HPDE6-E6E7 (cell line): Measurements from ENCODE around the gene SLC12A3.

Experiments used
- DNase-seq: peaks from one replicate; pipeline ENCODE4 v3.0.0; 2011; ENCODE audit warnings: missing footprints; ENCODE audit errors: extremely low spot score

Gene SLC12A3

GRCh38 chr16:56943761-56944375 is 78.9 kb downstream of the SLC12A3 start:
- DNase-seq: no peak

- no peak for DNase-seq
These were observed 80.2 kb downstream of the SLC12A3 start for GRCh38 chr16:56944954-56945839.

- DNase-seq: no peak
These were observed 81.0 kb downstream of the SLC12A3 start for GRCh38 chr16:56945847-56946527.

GRCh38 chr16:56946767-56947603 is 82.0 kb downstream of the SLC12A3 start:
- DNase-seq: no peak

- no peak for DNase-seq
These were observed 82.6 kb downstream of the SLC12A3 start for GRCh38 chr16:56947604-56947995.

- DNase-seq: no peak
These were observed 83.2 kb downstream of the SLC12A3 start for GRCh38 chr16:56948234-56948633.

- no peak for DNase-seq
These were observed 85.0 kb downstream of the SLC12A3 start for GRCh38 chr16:56950051-56950450.

- no peak for DNase-seq
These were observed 85.4 kb downstream of the SLC12A3 start for GRCh38 chr16:56950455-56950854.

GRCh38 chr16:56950881-56951771 is 86.1 kb downstream of the SLC12A3 start:
- DNase-seq: no peak

GRCh38 chr16:56953006-56953405 is 88.0 kb downstream of the SLC12A3 start:
- DNase-seq: no peak

GRCh38 chr16:56956076-56956475 is 91.1 kb downstream of the SLC12A3 start:
- no peak for DNase-seq

- no peak for DNase-seq
These were observed 91.7 kb downstream of the SLC12A3 start for GRCh38 chr16:56956756-56957155.

- DNase-seq: no peak
These were observed 95.8 kb downstream of the SLC12A3 start for GRCh38 chr16:56960681-56961281.

- no peak for DNase-seq
These were observed 96.4 kb downstream of the SLC12A3 start for GRCh38 chr16:56961386-56961785.

GRCh38 chr16:56961851-56962281 is 96.9 kb downstream of the SLC12A3 start, which contains the start of gene CETP:
CETP (plus strand) TSS chr16:56961950; CDS start chr16:56961980, 30 bp downstream.
- no peak for DNase-seq

- DNase-seq: no peak
These were observed 99.5 kb downstream of the SLC12A3 start for GRCh38 chr16:56964243-56965148.
